Thymus (tissue), 11 donors: ENCODE results near the gene TACR3. TPM values are rescaled to one million over a fixed set of nuclear protein-coding genes. Genes with fewer than 3 reads are reported as not detected.
"Not testable (repeated sequence)": the region's sequence is repeated elsewhere in the genome, so short reads cannot be mapped to it uniquely, and the experiment has no call there.

ENCODE experiments used
- DNase-seq, 9 donors: peaks; one replicate each; pipeline ENCODE4 v3.0.0-alpha.2; 2013; ENCODE audit warnings: low spot score in 9 of 9, low read depth in 6 of 9, missing footprints in 1 of 9
- H3K27ac ChIP-seq, 2 donors: one replicate each; pipeline ENCODE4 v1.5.1; 2013; ENCODE audit warnings: control low read depth in 1 of 2, low read depth in 1 of 2, low read length in 1 of 2, mild to moderate bottlenecking in 1 of 2, moderate library complexity in 1 of 2
- H3K27me3 ChIP-seq, 2 donors: one replicate each; pipeline ENCODE4 v1.5.1; 2013; ENCODE audit warnings: low read length in 1 of 2; ENCODE audit not compliant: control insufficient read depth in 2 of 2, insufficient read depth in 1 of 2
- H3K36me3 ChIP-seq, 2 donors: one replicate each; pipeline ENCODE4 v1.5.1; 2013; ENCODE audit warnings: low read length in 1 of 2, mild to moderate bottlenecking in 1 of 2, moderate library complexity in 1 of 2; ENCODE audit not compliant: control insufficient read depth in 2 of 2, insufficient read depth in 2 of 2
- H3K4me1 ChIP-seq, 2 donors: one replicate each; pipeline ENCODE4 v1.5.1; 2013; ENCODE audit warnings: low read length in 2 of 2; ENCODE audit not compliant: control insufficient read depth in 2 of 2, insufficient read depth in 2 of 2
- H3K4me3 ChIP-seq, 2 donors: one replicate each; pipeline ENCODE4 v1.5.1; 2013; ENCODE audit warnings: low read length in 2 of 2, control low read depth in 1 of 2, mild to moderate bottlenecking in 1 of 2
- H3K9me3 ChIP-seq, 2 donors: one replicate each; pipeline ENCODE4 v1.5.1; 2013; ENCODE audit warnings: low read length in 1 of 2, mild to moderate bottlenecking in 1 of 2; ENCODE audit not compliant: control insufficient read depth in 2 of 2, insufficient read depth in 1 of 2
- WGBS: extraction: QIAGEN DNeasy Blood & Tissue Kit; methylation state at CpG from one replicate; pipeline ENCODE4 v1.1.7; 2013; 5-methylcytosine and 5-hydroxymethylcytosine counted together
- polyA plus RNA-seq: library from polyadenylated mRNA; stranded (reverse); fragments of 200-250 nt; gene quantifications from one replicate; pipeline ENCODE4 v1.2.3, GENCODE V29; 2013
- total RNA-seq: library from RNA; stranded (reverse); fragments of 120-200 nt; gene quantifications from one replicate; pipeline ENCODE4 v1.2.4, GENCODE V29; 2013
- donor health status: healthy.

The TACR3 gene
- total and polyA plus RNA-seq, 2 donors = 0.02 TPM; not detected in 1

GRCh38 chr4:103559178-103559577, 160.6 kb downstream of the TACR3 start:
- not testable (repeated sequence) for H3K9me3 ChIP-seq, DNase-seq, H3K4me3 ChIP-seq, H3K36me3 ChIP-seq, H3K27me3 ChIP-seq, H3K27ac ChIP-seq, H3K4me1 ChIP-seq
- 81% methylated on average over 3 of the region's 5 CpGs for WGBS
